ENCODE results near the gene PARN. TPM values are rescaled to one million over a fixed set of nuclear protein-coding genes. Genes with fewer than 3 reads are reported as not detected.

The PARN gene
- total RNA-seq, 1 experiment from 2014 or later, result 37.7 TPM

DNA sequence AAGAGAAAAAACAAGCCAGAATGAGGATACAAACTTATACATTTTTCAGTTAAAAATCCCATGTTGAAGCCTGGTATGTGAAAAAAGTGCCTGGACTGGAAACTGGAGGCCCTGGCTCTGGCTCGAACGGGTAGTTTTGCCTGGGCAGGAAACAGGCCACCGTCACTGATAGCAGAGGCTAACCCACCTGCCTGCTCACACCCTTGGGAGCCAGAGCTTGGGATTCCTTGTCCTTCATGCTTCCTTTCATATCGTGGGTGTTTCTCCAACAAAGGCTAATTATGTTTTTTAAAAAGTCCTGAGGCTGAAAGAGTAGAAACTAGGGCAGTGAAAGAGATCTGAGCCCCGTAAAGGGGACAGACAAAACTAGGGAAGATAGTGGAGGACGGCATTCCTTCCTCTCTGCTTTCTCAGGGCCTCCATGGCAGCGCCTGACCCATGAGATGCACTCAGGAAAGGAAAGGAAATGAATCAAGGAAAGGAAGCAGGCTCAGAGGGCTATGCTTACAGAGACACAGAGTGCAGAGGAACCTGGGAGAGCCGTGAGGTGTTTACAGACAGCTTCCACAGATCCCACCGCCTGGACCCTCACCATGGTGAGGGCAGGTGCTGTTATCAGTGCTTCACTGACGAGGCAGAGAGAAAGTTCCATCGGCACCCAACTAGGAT, 138.1 kb downstream of the PARN start (continued):
- TF ChIP-seq, protein P1, sequence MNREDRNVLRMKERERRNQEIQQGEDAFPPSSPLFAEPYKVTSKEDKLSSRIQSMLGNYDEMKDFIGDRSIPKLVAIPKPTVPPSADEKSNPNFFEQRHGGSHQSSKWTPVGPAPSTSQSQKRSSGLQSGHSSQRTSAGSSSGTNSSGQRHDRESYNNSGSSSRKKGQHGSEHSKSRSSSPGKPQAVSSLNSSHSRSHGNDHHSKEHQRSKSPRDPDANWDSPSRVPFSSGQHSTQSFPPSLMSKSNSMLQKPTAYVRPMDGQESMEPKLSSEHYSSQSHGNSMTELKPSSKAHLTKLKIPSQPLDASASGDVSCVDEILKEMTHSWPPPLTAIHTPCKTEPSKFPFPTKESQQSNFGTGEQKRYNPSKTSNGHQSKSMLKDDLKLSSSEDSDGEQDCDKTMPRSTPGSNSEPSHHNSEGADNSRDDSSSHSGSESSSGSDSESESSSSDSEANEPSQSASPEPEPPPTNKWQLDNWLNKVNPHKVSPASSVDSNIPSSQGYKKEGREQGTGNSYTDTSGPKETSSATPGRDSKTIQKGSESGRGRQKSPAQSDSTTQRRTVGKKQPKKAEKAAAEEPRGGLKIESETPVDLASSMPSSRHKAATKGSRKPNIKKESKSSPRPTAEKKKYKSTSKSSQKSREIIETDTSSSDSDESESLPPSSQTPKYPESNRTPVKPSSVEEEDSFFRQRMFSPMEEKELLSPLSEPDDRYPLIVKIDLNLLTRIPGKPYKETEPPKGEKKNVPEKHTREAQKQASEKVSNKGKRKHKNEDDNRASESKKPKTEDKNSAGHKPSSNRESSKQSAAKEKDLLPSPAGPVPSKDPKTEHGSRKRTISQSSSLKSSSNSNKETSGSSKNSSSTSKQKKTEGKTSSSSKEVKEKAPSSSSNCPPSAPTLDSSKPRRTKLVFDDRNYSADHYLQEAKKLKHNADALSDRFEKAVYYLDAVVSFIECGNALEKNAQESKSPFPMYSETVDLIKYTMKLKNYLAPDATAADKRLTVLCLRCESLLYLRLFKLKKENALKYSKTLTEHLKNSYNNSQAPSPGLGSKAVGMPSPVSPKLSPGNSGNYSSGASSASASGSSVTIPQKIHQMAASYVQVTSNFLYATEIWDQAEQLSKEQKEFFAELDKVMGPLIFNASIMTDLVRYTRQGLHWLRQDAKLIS (CRISPR knock-in tag; IDR thresholded peaks at IDR 0.05; ENCODE audit: borderline replicate concordance), result no peak

DNA sequence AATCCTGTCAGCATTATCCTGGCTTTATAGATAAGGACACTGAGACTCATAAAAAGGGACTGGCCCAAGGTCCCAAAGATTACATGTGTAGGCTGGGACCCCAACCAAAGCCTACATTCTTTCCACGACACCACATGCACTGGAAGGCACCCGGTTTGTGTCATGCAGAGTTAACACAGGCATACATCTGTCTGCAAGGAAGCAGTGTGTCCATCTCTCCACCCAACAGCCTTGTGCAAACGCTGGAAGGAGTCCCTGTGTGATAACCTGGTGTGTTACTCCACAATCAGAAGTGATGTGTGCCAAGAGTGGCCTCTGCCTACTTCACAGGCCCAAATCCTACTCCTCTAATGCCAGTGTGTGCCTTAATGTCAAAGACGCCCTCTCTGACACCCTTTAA, 139.8 kb downstream of the PARN start:
- Mint-ChIP-seq H3K27me3 (ENCODE audit: low read depth) (no peaks in the 10 kb centered on the region), H3K36me3 (no peaks in the 10 kb centered on the region), H3K4me3 (no peak overlapping the region), H3K9me3 (no peaks in the 10 kb centered on the region), H3K4me1 (peaks cover 43% of the 10 kb centered on the region), H3K27ac (0 out of 2 replicates have a peak overlapping the region, but pooled peaks have one; percentile 17)
- no peak for DNase-seq (ENCODE audit: low spot score)
- ChIA-PET CTCF (no interaction called here), POLR2A (no interaction called here)
- no peak for ATAC-seq
- no peak for TF ChIP-seq ESRRA (CRISPR knock-in tag; IDR thresholded peaks at IDR 0.05; ENCODE audit: borderline replicate concordance)
- TF ChIP-seq, protein P2, sequence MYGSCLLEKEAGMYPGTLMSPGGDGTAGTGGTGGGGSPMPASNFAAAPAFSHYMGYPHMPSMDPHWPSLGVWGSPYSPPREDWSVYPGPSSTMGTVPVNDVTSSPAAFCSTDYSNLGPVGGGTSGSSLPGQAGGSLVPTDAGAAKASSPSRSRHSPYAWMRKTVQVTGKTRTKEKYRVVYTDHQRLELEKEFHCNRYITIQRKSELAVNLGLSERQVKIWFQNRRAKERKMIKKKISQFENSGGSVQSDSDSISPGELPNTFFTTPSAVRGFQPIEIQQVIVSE (CRISPR knock-in tag; IDR thresholded peaks at IDR 0.05; ENCODE audit: borderline replicate concordance), result no peak
- TF ChIP-seq PRRX2 (CRISPR knock-in tag; IDR thresholded peaks at IDR 0.05), result no peak
- TF ChIP-seq JAZF1 (CRISPR knock-in tag; IDR thresholded peaks at IDR 0.05), result no peak
- TF ChIP-seq TEAD4 (CRISPR knock-in tag; IDR thresholded peaks at IDR 0.05), result no peak
- no peak for TF ChIP-seq SOX15 (CRISPR knock-in tag; IDR thresholded peaks at IDR 0.05)

DNA sequence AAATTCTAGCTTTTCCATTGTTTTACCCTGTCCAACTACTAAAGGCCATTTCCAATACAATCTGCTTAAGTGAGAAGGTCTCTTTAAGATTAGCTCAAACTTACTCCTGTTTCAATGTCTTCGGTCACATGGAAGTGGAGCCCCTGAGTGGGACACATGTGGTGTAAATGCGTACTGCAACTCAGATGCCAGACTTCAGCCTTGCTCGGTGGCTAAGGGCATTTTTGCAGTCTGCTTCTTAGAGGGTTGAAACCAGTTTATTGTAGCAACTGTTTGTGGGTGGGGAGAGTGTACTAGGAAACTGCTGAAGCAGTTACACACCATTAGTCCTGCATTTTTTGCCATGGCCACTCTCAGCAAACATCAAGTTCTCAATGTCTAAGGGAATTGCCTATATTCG, 140.6 kb downstream of the PARN start:
- POLR2A ChIA-PET, result interaction anchor here (0.7 kb wide), 1 partner anchor 14 kb away, joined by 8 read pairs; no protein-coding TSS in a partner anchor
- Mint-ChIP-seq H3K4me3 (no peak overlapping the region), H3K27me3 (ENCODE audit: low read depth) (no peaks in the 10 kb centered on the region), H3K4me1 (peaks cover 39% of the 10 kb centered on the region), H3K27ac (peak overlapping the region; percentile 34), H3K36me3 (no peaks in the 10 kb centered on the region), H3K9me3 (no peaks in the 10 kb centered on the region)
- peak; percentile 45 for DNase-seq (ENCODE audit: low spot score)
- no peak for TF ChIP-seq ETV6 (CRISPR knock-in tag; IDR thresholded peaks at IDR 0.05)
- peak; percentile 35; the same call in 1 of the 2 replicates for TF ChIP-seq GABPB1 (CRISPR knock-in tag; IDR thresholded peaks at IDR 0.05)
- ATAC-seq, result peak; percentile 88
- CTCF ChIA-PET, result interaction anchor here (0.7 to 2.9 kb wide), 15 partner anchors 9 to 570 kb away, joined by 3 to 9 read pairs (median 4); partner anchors contain the start of gene ERCC4

DNA sequence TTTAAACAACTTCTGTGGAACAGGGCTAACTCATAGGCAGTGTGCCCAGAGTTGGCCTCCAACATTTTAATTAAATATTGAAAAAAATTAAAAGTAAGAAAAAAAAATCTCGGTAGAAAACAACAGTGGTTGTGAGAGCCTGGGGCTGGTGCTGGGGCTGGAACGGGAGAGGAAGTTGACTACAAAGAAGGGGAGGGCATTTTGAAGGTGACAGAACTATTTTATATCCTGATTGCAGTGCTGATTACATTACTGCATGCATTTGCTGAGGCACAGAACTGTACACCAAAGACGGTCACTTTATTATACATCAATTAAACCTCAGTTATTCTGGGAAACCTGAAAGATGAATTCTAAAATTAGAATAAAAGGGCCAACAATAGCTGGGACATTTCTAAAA, 142.5 kb downstream of the PARN start:
- H3K4me3 Mint-ChIP-seq, result no peak overlapping the region
- no peak for DNase-seq (ENCODE audit: low spot score)
- H3K27ac Mint-ChIP-seq, result peak overlapping the region; percentile 87
- H3K36me3 Mint-ChIP-seq, result no peaks in the 10 kb centered on the region
- no peaks in the 10 kb centered on the region for H3K9me3 Mint-ChIP-seq
- POLR2A ChIA-PET, result no interaction called here
- ATAC-seq, result no peak
- H3K4me1 Mint-ChIP-seq, result peaks cover 39% of the 10 kb centered on the region
- H3K27me3 Mint-ChIP-seq (ENCODE audit: low read depth), result no peaks in the 10 kb centered on the region
- CTCF ChIA-PET, result interaction anchor here (0.7 to 2.9 kb wide), 2 partner anchors 29 to 176 kb away, joined by 4 to 9 read pairs; no protein-coding TSS in a partner anchor
- TF ChIP-seq RORB (CRISPR knock-in tag; IDR thresholded peaks at IDR 0.05) (no peak), ZBTB21 (CRISPR knock-in tag; IDR thresholded peaks at IDR 0.05; ENCODE audit: borderline replicate concordance) (no peak), JAZF1 (CRISPR knock-in tag; IDR thresholded peaks at IDR 0.05) (no peak), NFE2L1 (CRISPR knock-in tag; IDR thresholded peaks at IDR 0.05) (no peak), CBFB (CRISPR knock-in tag; IDR thresholded peaks at IDR 0.05; ENCODE audit: low read depth) (no peak), SP1 (CRISPR knock-in tag; conservative IDR thresholded peaks at IDR 0.05) (no peak)
- TF ChIP-seq, protein P3, sequence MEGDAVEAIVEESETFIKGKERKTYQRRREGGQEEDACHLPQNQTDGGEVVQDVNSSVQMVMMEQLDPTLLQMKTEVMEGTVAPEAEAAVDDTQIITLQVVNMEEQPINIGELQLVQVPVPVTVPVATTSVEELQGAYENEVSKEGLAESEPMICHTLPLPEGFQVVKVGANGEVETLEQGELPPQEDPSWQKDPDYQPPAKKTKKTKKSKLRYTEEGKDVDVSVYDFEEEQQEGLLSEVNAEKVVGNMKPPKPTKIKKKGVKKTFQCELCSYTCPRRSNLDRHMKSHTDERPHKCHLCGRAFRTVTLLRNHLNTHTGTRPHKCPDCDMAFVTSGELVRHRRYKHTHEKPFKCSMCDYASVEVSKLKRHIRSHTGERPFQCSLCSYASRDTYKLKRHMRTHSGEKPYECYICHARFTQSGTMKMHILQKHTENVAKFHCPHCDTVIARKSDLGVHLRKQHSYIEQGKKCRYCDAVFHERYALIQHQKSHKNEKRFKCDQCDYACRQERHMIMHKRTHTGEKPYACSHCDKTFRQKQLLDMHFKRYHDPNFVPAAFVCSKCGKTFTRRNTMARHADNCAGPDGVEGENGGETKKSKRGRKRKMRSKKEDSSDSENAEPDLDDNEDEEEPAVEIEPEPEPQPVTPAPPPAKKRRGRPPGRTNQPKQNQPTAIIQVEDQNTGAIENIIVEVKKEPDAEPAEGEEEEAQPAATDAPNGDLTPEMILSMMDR (IDR thresholded peaks at IDR 0.05), result no peak
- TF ChIP-seq, protein P4, sequence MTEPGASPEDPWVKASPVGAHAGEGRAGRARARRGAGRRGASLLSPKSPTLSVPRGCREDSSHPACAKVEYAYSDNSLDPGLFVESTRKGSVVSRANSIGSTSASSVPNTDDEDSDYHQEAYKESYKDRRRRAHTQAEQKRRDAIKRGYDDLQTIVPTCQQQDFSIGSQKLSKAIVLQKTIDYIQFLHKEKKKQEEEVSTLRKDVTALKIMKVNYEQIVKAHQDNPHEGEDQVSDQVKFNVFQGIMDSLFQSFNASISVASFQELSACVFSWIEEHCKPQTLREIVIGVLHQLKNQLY (CRISPR knock-in tag; IDR thresholded peaks at IDR 0.05), result no peak

All from WTC11 (cell line).